Measurements from ENCODE around the gene GHRL. TPM values are rescaled to one million over a fixed set of nuclear protein-coding genes. Genes with fewer than 3 reads are reported as not detected.
A peak's percentile ranks its signal among the peaks of the same experiment; 100 is the strongest.

Gene GHRL
- total RNA-seq, 1 experiment from 2014 or later = not detected

GRCh38 chr3:10331320-10331719 is 38.6 kb upstream of the GHRL start:
- Histone ChIP-seq H3K9me3 (ENCODE audit: control insufficient read depth, insufficient read depth, low read depth, low read length) (no peaks in the 10 kb centered on the region), H3K4me1 (ENCODE audit: control insufficient read depth, insufficient read depth, low read length) (no peaks in the 10 kb centered on the region), H3K36me3 (ENCODE audit: control insufficient read depth, insufficient read depth, low read length) (no peaks in the 10 kb centered on the region), H3K27ac (ENCODE audit: low read length) (no peak overlapping the region), H3K27me3 (ENCODE audit: control insufficient read depth, insufficient read depth, low read length) (peaks cover 8% of the 10 kb centered on the region; the same call in 1 of the 2 replicates), H3K4me3 (ENCODE audit: low read depth in 2 of 2, low read length in 2 of 2) (no peak overlapping the region)
- POLR2A ChIA-PET = no interaction called here
- CTCF ChIA-PET = no interaction called here
- intact Hi-C loops (cut with micrococcal nuclease; ENCODE audit: unreplicated experiment) (no loop called here), in situ Hi-C loops (cut with HindIII; ENCODE audit: low pct_unique_long_range_greater_than_20kb, low sequenced_read_pairs) (no loop called here)
- DNase-seq (ENCODE audit: low read depth, low spot score) = no peak
- no TSS peak for BruUV-seq (replicated peaks)
- ATAC-seq = no peak
- TF ChIP-seq POLR2AphosphoS5 (IDR thresholded peaks at IDR 0.05; ENCODE audit: low read depth, low read length) (no peak), REST (IDR thresholded peaks at IDR 0.05; ENCODE audit: insufficient read depth in 1 of 2, low read depth in 2 of 2, low read length in 1 of 2) (no peak), SIN3A (IDR thresholded peaks at IDR 0.05; ENCODE audit: borderline replicate concordance, insufficient read depth, low read depth, low read length) (no peak), CTCF (IDR thresholded peaks at IDR 0.05) (no peak), TCF7L2 (IDR thresholded peaks at IDR 0.05; ENCODE audit: low read depth, low read length) (no peak)

GRCh38 chr3:10330319-10330718 is 37.6 kb upstream of the GHRL start:
- CTCF ChIA-PET = no interaction called here
- peak; percentile 43; the same call in 1 of the 2 replicates for ATAC-seq
- no TSS peak for BruUV-seq (replicated peaks)

More at GRCh38 chr3:10330319-10330718, 37.6 kb upstream of the GHRL start:
- no peak for DNase-seq (ENCODE audit: low read depth, low spot score)
- Histone ChIP-seq H3K9me3 (ENCODE audit: control insufficient read depth, insufficient read depth, low read depth, low read length) (no peaks in the 10 kb centered on the region), H3K27me3 (ENCODE audit: control insufficient read depth, insufficient read depth, low read length) (peaks cover 8% of the 10 kb centered on the region; the same call in 1 of the 2 replicates), H3K4me1 (ENCODE audit: control insufficient read depth, insufficient read depth, low read length) (no peaks in the 10 kb centered on the region), H3K36me3 (ENCODE audit: control insufficient read depth, insufficient read depth, low read length) (no peaks in the 10 kb centered on the region), H3K4me3 (ENCODE audit: low read depth in 2 of 2, low read length in 2 of 2) (no peak overlapping the region), H3K27ac (ENCODE audit: low read length) (no peak overlapping the region)
- POLR2A ChIA-PET = no interaction called here
- TF ChIP-seq SIN3A (IDR thresholded peaks at IDR 0.05; ENCODE audit: borderline replicate concordance, insufficient read depth, low read depth, low read length) (no peak), REST (IDR thresholded peaks at IDR 0.05; ENCODE audit: insufficient read depth in 1 of 2, low read depth in 2 of 2, low read length in 1 of 2) (no peak), CTCF (IDR thresholded peaks at IDR 0.05) (no peak), POLR2AphosphoS5 (IDR thresholded peaks at IDR 0.05; ENCODE audit: low read depth, low read length) (no peak), TCF7L2 (IDR thresholded peaks at IDR 0.05; ENCODE audit: low read depth, low read length) (no peak)
- intact Hi-C loops (cut with micrococcal nuclease; ENCODE audit: unreplicated experiment) = no loop called here
- in situ Hi-C loops (cut with HindIII; ENCODE audit: low pct_unique_long_range_greater_than_20kb, low sequenced_read_pairs) = no loop called here

All from Panc1 (cell line).